Vagina (tissue), 2 donors: ENCODE measurements around the gene ST8SIA1. TPM values are rescaled to one million over a fixed set of nuclear protein-coding genes. Genes with fewer than 3 reads are reported as not detected.

Source experiments
- DNase-seq, 2 donors: peaks; one replicate each; pipeline ENCODE4 v3.0.0-alpha.2; 2017; ENCODE audit errors: extremely low spot score in 2 of 2
- H3K27ac ChIP-seq: fragments of 200-600 bp; sonication (generic); one replicate; pipeline ENCODE4 v1.5.1; 2019
- H3K27me3 ChIP-seq: fragments of 200-600 bp; sonication (generic); one replicate; pipeline ENCODE4 v1.5.1; 2019
- H3K36me3 ChIP-seq, 2 donors: fragments of 200-600 bp; sonication (generic); one replicate each; pipeline ENCODE4 v1.5.1; 2017 to 2019
- H3K4me1 ChIP-seq: fragments of 200-600 bp; sonication (generic); one replicate; pipeline ENCODE4 v1.5.1; 2019
- H3K4me3 ChIP-seq, 2 donors: fragments of 200-600 bp; sonication (generic); 1 replicate in 1 of 2; 2 replicates in 1 of 2; pipeline ENCODE4 v1.5.1; 2016 to 2019
- H3K9me3 ChIP-seq: fragments of 200-600 bp; sonication (generic); one replicate; pipeline ENCODE4 v1.5.1; 2019
- CTCF ChIP-seq, 3 experiments: fragments of 450-650 bp in 2 of 3; fragments of 200-600 bp in 1 of 3; sonication (generic) in 1 of 3; IDR thresholded peaks; one replicate each; pipeline ENCODE4 v1.5.1; 2017 to 2019; ENCODE audit warnings: antibody characterized with exemption in 3 of 3, mild to moderate bottlenecking in 2 of 3, moderate library complexity in 2 of 3
- POLR2A ChIP-seq, 2 donors: fragments of 450-650 bp; IDR thresholded peaks; one replicate each; pipeline ENCODE4 v1.6.1; 2017; ENCODE audit warnings: antibody characterized with exemption in 2 of 2, mild to moderate bottlenecking in 2 of 2, moderate library complexity in 2 of 2
- POLR2AphosphoS5 ChIP-seq, 2 donors: sonication (generic); formaldehyde crosslinking; IDR thresholded peaks; one replicate each; pipeline ENCODE4 v1.9.0; 2017; ENCODE audit warnings: antibody characterized with exemption in 2 of 2, mild to moderate bottlenecking in 2 of 2, low read depth in 1 of 2; ENCODE audit not compliant: insufficient read depth in 1 of 2
- intact Hi-C: fragments of 100-400 bp; cut with DNase I; formaldehyde crosslinking; loops from one replicate; pipeline ENCODE4 v1.15.1; 2023
- total RNA-seq: library from RNA; depleted of rRNA; stranded (reverse); fragments of >200 nt; gene quantifications from one replicate; pipeline ENCODE4 v1.2.3, GENCODE V29; 2016

The ST8SIA1 gene
- total RNA-seq, 1 donor from 2014 or later = 5.2 TPM

- Histone ChIP-seq H3K4me3 (no peak overlapping the region), H3K27ac (no peak overlapping the region), H3K9me3 (no peaks in the 10 kb centered on the region), H3K27me3 (no peaks in the 10 kb centered on the region), H3K36me3 (no peaks in the 10 kb centered on the region), H3K4me1 (peaks cover 31% of the 10 kb centered on the region)
- intact Hi-C loops = no loop called here
- DNase-seq = no peak
- TF ChIP-seq POLR2AphosphoS5 (IDR thresholded peaks at IDR 0.05; ENCODE audit: insufficient read depth in 1 of 2, low read depth in 1 of 2) (no peak), POLR2A (IDR thresholded peaks at IDR 0.05) (no peak), CTCF (IDR thresholded peaks at IDR 0.05) (no peak)
These were observed 80.0 kb downstream of the ST8SIA1 start for GRCh38 chr12:22254478-22254877.

GRCh38 chr12:22252057-22252456 is 82.5 kb downstream of the ST8SIA1 start:
- TF ChIP-seq CTCF (IDR thresholded peaks at IDR 0.05) (no peak), POLR2A (IDR thresholded peaks at IDR 0.05) (no peak), POLR2AphosphoS5 (IDR thresholded peaks at IDR 0.05; ENCODE audit: insufficient read depth in 1 of 2, low read depth in 1 of 2) (no peak)
- intact Hi-C loops = no loop called here
- Histone ChIP-seq H3K9me3 (no peaks in the 10 kb centered on the region), H3K4me3 (no peak overlapping the region), H3K4me1 (peaks cover 30% of the 10 kb centered on the region), H3K27ac (no peak overlapping the region), H3K36me3 (no peaks in the 10 kb centered on the region), H3K27me3 (no peaks in the 10 kb centered on the region)
- no peak for DNase-seq

- TF ChIP-seq CTCF (IDR thresholded peaks at IDR 0.05) (no peak), POLR2A (IDR thresholded peaks at IDR 0.05) (no peak), POLR2AphosphoS5 (IDR thresholded peaks at IDR 0.05; ENCODE audit: insufficient read depth in 1 of 2, low read depth in 1 of 2) (no peak)
- no peak overlapping the region for H3K27ac ChIP-seq
- DNase-seq = no peak
- no peaks in the 10 kb centered on the region for H3K36me3 ChIP-seq
- intact Hi-C loops = no loop called here
- no peaks in the 10 kb centered on the region for H3K27me3 ChIP-seq
- H3K4me3 ChIP-seq = no peak overlapping the region
- peaks cover 17% of the 10 kb centered on the region for H3K4me1 ChIP-seq
- H3K9me3 ChIP-seq = no peaks in the 10 kb centered on the region
These were observed 83.7 kb downstream of the ST8SIA1 start for GRCh38 chr12:22250762-22251161.

GRCh38 chr12:22248571-22249115 is 85.9 kb downstream of the ST8SIA1 start:
- no peaks in the 10 kb centered on the region for H3K9me3 ChIP-seq
- no peaks in the 10 kb centered on the region for H3K27me3 ChIP-seq
- TF ChIP-seq POLR2A (IDR thresholded peaks at IDR 0.05) (no peak), CTCF (IDR thresholded peaks at IDR 0.05) (no peak), POLR2AphosphoS5 (IDR thresholded peaks at IDR 0.05; ENCODE audit: insufficient read depth in 1 of 2, low read depth in 1 of 2) (no peak)
- no peaks in the 10 kb centered on the region for H3K36me3 ChIP-seq
- no peak overlapping the region for H3K27ac ChIP-seq
- DNase-seq = no peak
- no peak overlapping the region for H3K4me3 ChIP-seq
- no peaks in the 10 kb centered on the region for H3K4me1 ChIP-seq
- intact Hi-C loops = no loop called here

- no peaks in the 10 kb centered on the region for H3K9me3 ChIP-seq
- TF ChIP-seq POLR2A (IDR thresholded peaks at IDR 0.05) (no peak), CTCF (IDR thresholded peaks at IDR 0.05) (no peak), POLR2AphosphoS5 (IDR thresholded peaks at IDR 0.05; ENCODE audit: insufficient read depth in 1 of 2, low read depth in 1 of 2) (no peak)
- intact Hi-C loops = no loop called here
- no peak overlapping the region for H3K4me3 ChIP-seq
- H3K27me3 ChIP-seq = no peaks in the 10 kb centered on the region
- H3K4me1 ChIP-seq = no peaks in the 10 kb centered on the region
- no peaks in the 10 kb centered on the region for H3K36me3 ChIP-seq
- DNase-seq = no peak
- H3K27ac ChIP-seq = no peak overlapping the region
These were observed 86.4 kb downstream of the ST8SIA1 start for GRCh38 chr12:22248121-22248520.
